Suppressor macrophage (primary cell): ENCODE data around the gene CLTC.

Source experiments
- DNase-seq, 4 experiments: peaks; one replicate each; pipeline ENCODE4 v3.0.0-alpha.2; 2020 to 2022

CLTC gene

GRCh38 chr17:59634632-59635541 lies 15.2 kb downstream of the CLTC start:
- DNase-seq = peak; percentile 27 to 76 (median 52)

- no peak for DNase-seq
These were observed 18.1 kb downstream of the CLTC start for GRCh38 chr17:59637611-59638310.

GRCh38 chr17:59638553-59638952 lies 18.9 kb downstream of the CLTC start:
- no peak for DNase-seq

- peak in 2 of 4 experiments; percentile 37 to 46 for DNase-seq
These were observed 22.2 kb downstream of the CLTC start for GRCh38 chr17:59641799-59642484.

- DNase-seq = no peak
These were observed 22.9 kb downstream of the CLTC start for GRCh38 chr17:59642565-59642964.

- DNase-seq = peak in 2 of 4 experiments; percentile 35 to 61
These were observed 23.8 kb downstream of the CLTC start for GRCh38 chr17:59643159-59644140.

- DNase-seq = no peak
These were observed 27.6 kb downstream of the CLTC start for GRCh38 chr17:59647288-59647687.

GRCh38 chr17:59649886-59650285 lies 30.2 kb downstream of the CLTC start:
- DNase-seq = no peak

- no peak for DNase-seq
These were observed 30.9 kb downstream of the CLTC start for GRCh38 chr17:59650642-59651041.

- no peak for DNase-seq
These were observed 31.7 kb downstream of the CLTC start for GRCh38 chr17:59651346-59651745.

GRCh38 chr17:59652119-59652518 lies 32.4 kb downstream of the CLTC start:
- DNase-seq = peak in 1 of 4 experiments; percentile 18

GRCh38 chr17:59656624-59657023 lies 36.9 kb downstream of the CLTC start:
- DNase-seq = peak; percentile 75 to 88 (median 81)

- DNase-seq = no peak
These were observed 46.5 kb downstream of the CLTC start for GRCh38 chr17:59666235-59666634.

GRCh38 chr17:59668816-59669215 lies 49.1 kb downstream of the CLTC start:
- DNase-seq = peak in 3 of 4 experiments; percentile 8 to 64 (median 62)

GRCh38 chr17:59669411-59669810 lies 49.7 kb downstream of the CLTC start:
- DNase-seq = no peak

- no peak for DNase-seq
These were observed 50.2 kb downstream of the CLTC start for GRCh38 chr17:59669944-59670343.

- peak in 1 of 4 experiments; percentile 8 for DNase-seq
These were observed 51.7 kb downstream of the CLTC start for GRCh38 chr17:59671386-59671785.

- peak in 1 of 4 experiments; percentile 27 for DNase-seq
These were observed 55.5 kb downstream of the CLTC start for GRCh38 chr17:59675231-59675630.

- no peak for DNase-seq
These were observed 57.0 kb downstream of the CLTC start for GRCh38 chr17:59676716-59677115.

GRCh38 chr17:59678918-59679317 lies 59.2 kb downstream of the CLTC start:
- no peak for DNase-seq

- no peak for DNase-seq
These were observed 60.6 kb downstream of the CLTC start for GRCh38 chr17:59680314-59680713.

- no peak for DNase-seq
These were observed 63.6 kb downstream of the CLTC start for GRCh38 chr17:59683283-59683682.
